Type B pancreatic cell (in vitro differentiated cells): ENCODE results near the gene IQCF5. TPM values are rescaled to one million over a fixed set of nuclear protein-coding genes. Genes with fewer than 3 reads are reported as not detected.
"Not testable (repeated sequence)": the region's sequence is repeated elsewhere in the genome, so short reads cannot be mapped to it uniquely, and the experiment has no call there.

Source experiments
- DNase-seq: peaks from one replicate; pipeline ENCODE4 v3.0.0; 2021; ENCODE audit warnings: mixed read lengths; ENCODE audit not compliant: unreplicated experiment; ENCODE audit errors: extremely low spot score
- H3K27ac Mint-ChIP-seq: 2 replicates; pipeline ENCODE4 v1.8.0; 2021; ENCODE audit warnings: mild to moderate bottlenecking, mixed read lengths
- H3K27me3 Mint-ChIP-seq: 2 replicates; pipeline ENCODE4 v1.8.0; 2021; ENCODE audit warnings: mixed read lengths
- H3K36me3 Mint-ChIP-seq: 2 replicates; pipeline ENCODE4 v1.8.0; 2021; ENCODE audit warnings: mixed read lengths
- H3K4me1 Mint-ChIP-seq: one replicate; pipeline ENCODE4 v1.8.0; 2021; ENCODE audit warnings: mixed read lengths; ENCODE audit not compliant: unreplicated experiment
- H3K4me3 Mint-ChIP-seq: 2 replicates; pipeline ENCODE4 v1.8.0; 2021; ENCODE audit warnings: mild to moderate bottlenecking, mixed read lengths
- H3K9me3 Mint-ChIP-seq: 2 replicates; pipeline ENCODE4 v1.8.0; 2021; ENCODE audit warnings: mixed read lengths
- total RNA-seq: library from RNA; stranded (reverse); gene quantifications from 2 replicates; pipeline ENCODE4 v1.2.1, GENCODE V29; 2021; ENCODE audit warnings: low replicate concordance
- TF ChIP-seq, protein P1 (sequence below): fragments of 200-600 bp; sonication (generic); conservative IDR thresholded peaks from 2 replicates; pipeline ENCODE4 v1.5.0; 2021; ENCODE audit warnings: antibody characterized with exemption, mild to moderate bottlenecking

IQCF5 gene
- total RNA-seq, 1 donor from 2014 or later = not detected

DNA sequence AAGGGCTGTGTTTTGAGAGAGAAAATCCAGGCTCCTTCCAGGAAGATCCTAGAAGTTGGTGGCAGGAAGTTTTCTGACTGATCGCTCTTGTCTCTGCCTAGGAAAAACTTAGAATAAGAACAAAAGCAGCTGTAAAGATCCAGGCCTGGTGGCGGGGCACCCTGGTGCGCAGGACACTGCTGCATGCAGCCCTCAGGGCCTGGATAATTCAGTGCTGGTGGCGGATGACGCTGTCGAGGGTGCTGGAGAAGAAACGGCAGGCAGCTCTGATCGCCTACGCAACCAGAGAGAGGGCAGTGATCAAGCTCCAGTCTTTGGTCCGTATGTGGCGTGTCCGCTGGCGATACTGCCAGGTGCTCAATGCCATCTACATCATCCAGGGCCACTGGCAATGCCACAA is 12.5 kb downstream of the IQCF5 start:
- H3K4me1 Mint-ChIP-seq = no peaks in the 10 kb centered on the region
- no peaks in the 10 kb centered on the region for H3K27me3 Mint-ChIP-seq
- H3K4me3 Mint-ChIP-seq = no peak overlapping the region
- TF ChIP-seq, protein P1, sequence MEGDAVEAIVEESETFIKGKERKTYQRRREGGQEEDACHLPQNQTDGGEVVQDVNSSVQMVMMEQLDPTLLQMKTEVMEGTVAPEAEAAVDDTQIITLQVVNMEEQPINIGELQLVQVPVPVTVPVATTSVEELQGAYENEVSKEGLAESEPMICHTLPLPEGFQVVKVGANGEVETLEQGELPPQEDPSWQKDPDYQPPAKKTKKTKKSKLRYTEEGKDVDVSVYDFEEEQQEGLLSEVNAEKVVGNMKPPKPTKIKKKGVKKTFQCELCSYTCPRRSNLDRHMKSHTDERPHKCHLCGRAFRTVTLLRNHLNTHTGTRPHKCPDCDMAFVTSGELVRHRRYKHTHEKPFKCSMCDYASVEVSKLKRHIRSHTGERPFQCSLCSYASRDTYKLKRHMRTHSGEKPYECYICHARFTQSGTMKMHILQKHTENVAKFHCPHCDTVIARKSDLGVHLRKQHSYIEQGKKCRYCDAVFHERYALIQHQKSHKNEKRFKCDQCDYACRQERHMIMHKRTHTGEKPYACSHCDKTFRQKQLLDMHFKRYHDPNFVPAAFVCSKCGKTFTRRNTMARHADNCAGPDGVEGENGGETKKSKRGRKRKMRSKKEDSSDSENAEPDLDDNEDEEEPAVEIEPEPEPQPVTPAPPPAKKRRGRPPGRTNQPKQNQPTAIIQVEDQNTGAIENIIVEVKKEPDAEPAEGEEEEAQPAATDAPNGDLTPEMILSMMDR = no peak
- H3K27ac Mint-ChIP-seq = no peak overlapping the region
- no peaks in the 10 kb centered on the region for H3K9me3 Mint-ChIP-seq
- DNase-seq = no peak
- H3K36me3 Mint-ChIP-seq = no peaks in the 10 kb centered on the region

DNA sequence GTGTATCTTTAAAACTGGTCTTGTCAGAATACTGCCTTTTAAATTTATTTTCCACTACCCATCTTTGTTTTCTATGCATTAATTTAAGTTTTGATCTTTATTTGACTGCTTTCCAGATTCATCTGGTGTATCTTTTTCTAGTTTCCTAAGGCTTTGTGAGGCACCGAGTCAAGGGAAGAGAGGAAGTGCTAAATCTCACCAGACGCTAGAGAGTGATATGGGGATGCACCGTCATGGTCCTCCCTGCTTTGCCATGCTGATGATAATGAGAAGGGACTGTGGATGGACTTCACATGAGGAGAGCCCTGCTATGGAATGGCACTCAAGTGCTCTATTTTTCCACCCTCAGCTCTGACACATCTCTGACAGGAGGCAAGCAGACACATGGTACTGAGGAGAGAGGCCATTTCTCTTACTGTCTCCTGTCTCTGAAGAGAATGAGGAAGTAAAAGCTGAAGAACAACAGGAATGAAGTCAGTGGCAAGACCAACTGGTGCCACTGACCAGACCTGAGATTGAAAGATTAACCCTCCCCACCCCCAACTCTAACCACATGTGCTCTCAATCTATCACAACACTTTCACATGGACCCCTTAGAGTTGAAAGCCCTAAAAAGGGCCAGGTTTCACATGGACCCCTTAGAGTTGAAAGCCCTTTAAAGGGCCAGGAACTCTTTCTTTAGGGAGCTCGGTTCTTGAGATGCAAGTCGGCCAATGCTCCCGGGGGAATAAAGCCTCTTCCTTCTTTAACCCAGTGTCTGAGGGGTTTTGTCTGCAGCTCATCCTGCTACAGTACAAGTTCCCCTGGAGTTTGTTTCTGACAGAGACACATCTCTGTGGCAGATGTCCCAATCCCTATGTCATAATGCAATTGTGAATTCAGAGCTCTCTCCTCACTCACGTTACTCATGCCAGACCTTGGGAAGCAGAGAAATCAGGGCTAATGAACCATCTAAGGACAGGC is 14.4 kb downstream of the IQCF5 start, which contains the start of gene IQCF2:
Gene IQCF2, plus strand, starts transcription at position 913 of the 963 bp plus-strand sequence. CDS start 52 bp downstream, outside the sequence.
- H3K4me3 Mint-ChIP-seq = no peak within 1 kb of the TSS
- H3K4me1 Mint-ChIP-seq = no peaks in the 10 kb centered on the region
- peaks cover 9% of the 10 kb centered on the region for H3K9me3 Mint-ChIP-seq
- H3K27me3 Mint-ChIP-seq = no peaks in the 10 kb centered on the region
- no peaks in the 10 kb centered on the region for H3K36me3 Mint-ChIP-seq
- no peak for DNase-seq
- peak within 1 kb of the TSS; percentile 23 for H3K27ac Mint-ChIP-seq
- TF ChIP-seq, protein P1 = no peak

DNA sequence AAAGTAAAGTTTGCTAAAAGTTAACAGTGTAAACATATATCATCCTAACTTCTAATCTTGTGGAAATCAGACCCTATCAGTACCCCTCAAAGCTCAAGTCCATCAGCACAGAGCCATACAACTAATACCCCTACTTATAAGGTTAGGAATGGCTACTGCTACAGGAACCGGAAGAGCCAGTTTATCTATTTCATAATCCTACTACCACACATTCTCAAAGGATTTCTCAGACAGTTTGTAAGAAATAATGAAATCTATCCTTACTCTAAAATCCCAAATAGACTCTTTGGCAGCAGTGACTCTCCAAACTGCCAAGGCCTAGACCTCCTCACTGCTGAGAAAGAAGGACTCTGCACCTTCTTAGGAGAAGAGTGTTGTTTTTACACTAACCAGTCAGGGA is 20.0 kb downstream of the IQCF5 start:
- not testable (repeated sequence) for H3K4me3 Mint-ChIP-seq, H3K4me1 Mint-ChIP-seq, H3K27me3 Mint-ChIP-seq, H3K9me3 Mint-ChIP-seq, DNase-seq, H3K36me3 Mint-ChIP-seq
- H3K27ac Mint-ChIP-seq = peak overlapping the region; percentile 74

DNA sequence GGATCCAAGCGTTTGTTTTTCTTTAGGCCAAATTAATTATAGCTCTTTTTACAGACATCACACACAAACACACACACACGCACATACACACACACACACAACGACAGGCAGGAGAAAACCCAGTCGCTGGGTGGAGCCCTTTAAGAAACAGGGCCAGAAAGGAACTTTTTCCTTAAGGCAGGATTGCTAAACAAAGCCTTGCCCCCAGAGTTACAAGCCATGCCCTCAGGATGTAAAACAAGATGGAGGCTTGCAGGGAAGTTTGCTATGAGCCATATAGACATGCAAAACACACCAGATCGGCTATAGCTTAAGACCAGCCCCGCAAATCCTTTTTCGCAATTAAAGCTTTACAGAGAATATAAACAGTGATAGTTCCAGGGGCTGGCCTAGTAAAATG is 30.3 kb downstream of the IQCF5 start:
- peaks cover 9% of the 10 kb centered on the region for H3K27me3 Mint-ChIP-seq
- no peak overlapping the region for H3K27ac Mint-ChIP-seq
- no peaks in the 10 kb centered on the region for H3K4me1 Mint-ChIP-seq
- H3K36me3 Mint-ChIP-seq = no peaks in the 10 kb centered on the region
- no peak for DNase-seq
- H3K9me3 Mint-ChIP-seq = no peaks in the 10 kb centered on the region
- TF ChIP-seq, protein P1 = no peak
- no peak overlapping the region for H3K4me3 Mint-ChIP-seq

DNA sequence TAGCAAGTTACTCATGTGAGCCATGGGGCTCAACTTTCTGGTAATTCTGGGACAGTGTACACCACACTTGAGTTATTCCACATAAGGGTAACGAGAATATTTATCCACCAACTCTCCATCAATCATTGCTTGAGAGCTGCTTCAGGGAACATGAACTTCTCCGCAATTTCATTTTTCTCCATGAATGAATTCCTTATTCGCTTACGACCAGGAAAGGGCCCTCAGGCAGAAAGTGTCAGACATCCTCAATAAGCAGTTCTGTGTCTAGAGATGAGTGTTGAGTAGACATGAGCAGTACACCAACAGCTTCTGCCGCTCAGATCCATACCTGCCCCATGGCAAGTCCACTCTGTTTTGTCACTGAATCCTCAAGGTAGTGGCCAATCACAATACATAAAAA is 38.8 kb downstream of the IQCF5 start:
- no peaks in the 10 kb centered on the region for H3K4me1 Mint-ChIP-seq
- TF ChIP-seq, protein P1 = no peak
- H3K9me3 Mint-ChIP-seq = no peaks in the 10 kb centered on the region
- no peaks in the 10 kb centered on the region for H3K36me3 Mint-ChIP-seq
- no peak for DNase-seq
- no peak overlapping the region for H3K27ac Mint-ChIP-seq
- H3K27me3 Mint-ChIP-seq = peaks cover 23% of the 10 kb centered on the region
- no peak overlapping the region for H3K4me3 Mint-ChIP-seq

DNA sequence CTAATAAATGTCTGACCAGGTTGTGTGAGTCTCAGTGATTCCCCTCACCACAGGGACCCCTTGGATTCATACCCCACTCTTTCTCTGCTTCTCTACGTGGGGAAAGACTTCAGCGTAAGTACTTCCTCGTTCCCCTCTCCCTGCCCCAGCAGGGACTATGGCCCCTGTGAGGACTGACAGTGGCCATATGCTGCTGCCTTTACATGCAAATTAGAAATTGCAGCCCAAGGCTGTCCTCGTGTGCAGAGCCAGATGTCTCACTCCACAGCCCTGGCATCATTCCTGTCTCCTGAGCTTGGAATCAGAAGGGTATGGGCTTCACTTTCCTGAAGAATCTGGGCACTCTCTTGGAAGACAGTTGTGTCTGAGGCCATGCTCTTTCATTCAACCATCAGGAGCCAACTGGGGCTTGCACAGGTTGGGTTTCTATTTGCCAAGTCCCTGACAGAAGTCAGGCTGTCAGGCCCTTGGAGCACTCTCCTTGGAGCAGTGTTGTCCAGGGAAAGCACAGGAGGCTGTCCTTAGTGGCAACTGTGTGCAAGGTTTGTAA is 44.5 kb downstream of the IQCF5 start:
- Mint-ChIP-seq H3K4me1 (no peaks in the 10 kb centered on the region), H3K27ac (no peak overlapping the region), H3K4me3 (no peak overlapping the region)

More for the DNA sequence above, 44.5 kb downstream of the IQCF5 start:
- no peak for DNase-seq
- TF ChIP-seq, protein P1 = no peak
- Mint-ChIP-seq H3K27me3 (peaks cover 14% of the 10 kb centered on the region), H3K36me3 (no peaks in the 10 kb centered on the region), H3K9me3 (no peaks in the 10 kb centered on the region)
